Choroid plexus epithelial cell (primary cell): ENCODE results near the gene ADAT1.
"Not testable (repeated sequence)": the region's sequence is repeated elsewhere in the genome, so short reads cannot be mapped to it uniquely, and the experiment has no call there.

Source experiments
- DNase-seq: peaks from one replicate; pipeline ENCODE4 v3.0.0-alpha.2; 2010; ENCODE audit warnings: low read depth
- H3K4me3 ChIP-seq: 2 replicates; pipeline ENCODE4 v1.5.1; 2011; ENCODE audit warnings: low read depth, mild to moderate bottlenecking, control low read depth, low read length, moderate library complexity
- TF ChIP-seq, protein P1 (sequence below): conservative IDR thresholded peaks from 2 replicates; pipeline ENCODE4 v1.5.1; 2011; ENCODE audit warnings: low read depth, mild to moderate bottlenecking, control low read depth, inconsistent platforms, low read length, moderate library complexity

ADAT1 gene

DNA sequence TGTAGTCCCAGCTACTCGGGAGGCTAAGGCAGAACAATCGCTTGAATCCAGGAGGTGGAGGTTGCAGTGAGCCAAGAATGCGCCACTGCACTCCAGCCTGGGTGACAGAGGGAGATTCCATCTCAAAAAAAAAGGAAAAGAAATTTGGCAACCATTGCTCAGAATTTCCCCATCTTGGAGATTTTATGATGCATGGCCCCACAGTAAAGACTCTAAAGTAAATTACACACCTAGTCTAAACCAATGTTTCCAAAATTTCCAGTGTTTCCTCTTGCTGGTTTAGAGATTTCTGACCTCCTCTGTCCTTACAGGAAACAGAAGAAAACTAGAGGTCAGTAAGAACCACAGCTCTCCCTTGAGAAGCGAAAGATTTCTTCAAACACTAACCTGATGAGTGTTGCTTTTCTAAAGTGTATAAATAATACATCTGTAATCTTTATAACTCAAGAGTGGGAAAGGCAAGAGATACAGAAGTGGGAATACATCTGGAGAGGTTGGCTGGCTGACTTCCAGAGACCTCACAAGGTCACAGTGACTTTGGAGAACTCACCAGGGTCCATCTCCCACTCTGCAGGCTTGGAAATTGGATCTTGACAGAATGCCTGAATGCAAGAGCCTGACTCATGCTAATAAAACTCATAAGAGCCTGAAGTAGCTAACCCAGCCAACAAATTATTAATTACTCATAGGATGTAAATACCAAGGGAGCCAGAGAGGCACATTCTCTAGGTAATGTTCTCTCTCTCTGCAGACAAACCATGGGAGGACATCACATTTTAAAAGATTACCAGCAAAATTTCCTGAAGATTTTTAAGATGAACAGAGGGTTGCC is 8.8 kb downstream of the ADAT1 start:
- TF ChIP-seq, protein P1, sequence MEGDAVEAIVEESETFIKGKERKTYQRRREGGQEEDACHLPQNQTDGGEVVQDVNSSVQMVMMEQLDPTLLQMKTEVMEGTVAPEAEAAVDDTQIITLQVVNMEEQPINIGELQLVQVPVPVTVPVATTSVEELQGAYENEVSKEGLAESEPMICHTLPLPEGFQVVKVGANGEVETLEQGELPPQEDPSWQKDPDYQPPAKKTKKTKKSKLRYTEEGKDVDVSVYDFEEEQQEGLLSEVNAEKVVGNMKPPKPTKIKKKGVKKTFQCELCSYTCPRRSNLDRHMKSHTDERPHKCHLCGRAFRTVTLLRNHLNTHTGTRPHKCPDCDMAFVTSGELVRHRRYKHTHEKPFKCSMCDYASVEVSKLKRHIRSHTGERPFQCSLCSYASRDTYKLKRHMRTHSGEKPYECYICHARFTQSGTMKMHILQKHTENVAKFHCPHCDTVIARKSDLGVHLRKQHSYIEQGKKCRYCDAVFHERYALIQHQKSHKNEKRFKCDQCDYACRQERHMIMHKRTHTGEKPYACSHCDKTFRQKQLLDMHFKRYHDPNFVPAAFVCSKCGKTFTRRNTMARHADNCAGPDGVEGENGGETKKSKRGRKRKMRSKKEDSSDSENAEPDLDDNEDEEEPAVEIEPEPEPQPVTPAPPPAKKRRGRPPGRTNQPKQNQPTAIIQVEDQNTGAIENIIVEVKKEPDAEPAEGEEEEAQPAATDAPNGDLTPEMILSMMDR: no peak
- DNase-seq: peak; percentile 90
- no peak overlapping the region for H3K4me3 ChIP-seq

DNA sequence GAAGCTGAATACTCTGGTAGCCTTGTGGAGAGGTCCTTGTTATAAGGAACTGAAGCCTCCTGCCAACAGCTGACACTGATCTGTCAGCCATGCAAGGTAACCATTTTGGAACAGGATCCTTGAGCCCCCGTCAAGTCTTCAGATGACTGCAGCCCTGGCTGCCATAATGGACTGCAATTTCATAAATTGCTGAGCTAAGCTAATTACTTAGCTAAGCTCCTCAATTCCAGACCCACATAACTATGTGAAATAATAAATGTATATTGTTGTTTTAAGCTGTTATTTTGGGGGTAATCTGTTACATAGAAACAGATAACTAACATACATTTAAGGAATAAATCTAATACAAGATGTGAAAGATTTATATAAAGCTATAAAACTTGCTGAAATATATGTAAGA is 16.6 kb downstream of the ADAT1 start:
- TF ChIP-seq, protein P1: no peak
- no peak for DNase-seq

DNA sequence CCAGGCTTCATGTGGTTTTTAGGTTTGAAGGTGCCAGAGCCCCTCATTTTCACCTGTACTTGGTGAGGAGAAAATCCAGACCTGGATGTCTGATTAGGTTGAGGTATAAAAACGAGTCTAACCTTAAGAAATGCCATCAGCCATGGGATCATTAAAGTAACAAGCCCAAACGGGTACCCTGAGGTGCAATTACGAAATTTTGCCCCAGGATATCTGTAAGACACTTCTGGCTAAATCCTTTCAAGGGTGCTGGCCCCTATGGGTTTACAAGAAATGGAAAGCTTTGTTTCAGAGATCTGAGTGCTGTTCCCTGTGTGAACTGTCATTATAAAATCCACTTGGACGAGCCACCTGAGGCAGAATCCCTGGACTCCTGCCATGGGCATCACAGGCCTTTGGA is 19.8 kb downstream of the ADAT1 start:
- no peak for DNase-seq
- TF ChIP-seq, protein P1: no peak
- H3K4me3 ChIP-seq: no peak overlapping the region

More for the DNA sequence above, 16.6 kb downstream of the ADAT1 start:
- no peak overlapping the region for H3K4me3 ChIP-seq

DNA sequence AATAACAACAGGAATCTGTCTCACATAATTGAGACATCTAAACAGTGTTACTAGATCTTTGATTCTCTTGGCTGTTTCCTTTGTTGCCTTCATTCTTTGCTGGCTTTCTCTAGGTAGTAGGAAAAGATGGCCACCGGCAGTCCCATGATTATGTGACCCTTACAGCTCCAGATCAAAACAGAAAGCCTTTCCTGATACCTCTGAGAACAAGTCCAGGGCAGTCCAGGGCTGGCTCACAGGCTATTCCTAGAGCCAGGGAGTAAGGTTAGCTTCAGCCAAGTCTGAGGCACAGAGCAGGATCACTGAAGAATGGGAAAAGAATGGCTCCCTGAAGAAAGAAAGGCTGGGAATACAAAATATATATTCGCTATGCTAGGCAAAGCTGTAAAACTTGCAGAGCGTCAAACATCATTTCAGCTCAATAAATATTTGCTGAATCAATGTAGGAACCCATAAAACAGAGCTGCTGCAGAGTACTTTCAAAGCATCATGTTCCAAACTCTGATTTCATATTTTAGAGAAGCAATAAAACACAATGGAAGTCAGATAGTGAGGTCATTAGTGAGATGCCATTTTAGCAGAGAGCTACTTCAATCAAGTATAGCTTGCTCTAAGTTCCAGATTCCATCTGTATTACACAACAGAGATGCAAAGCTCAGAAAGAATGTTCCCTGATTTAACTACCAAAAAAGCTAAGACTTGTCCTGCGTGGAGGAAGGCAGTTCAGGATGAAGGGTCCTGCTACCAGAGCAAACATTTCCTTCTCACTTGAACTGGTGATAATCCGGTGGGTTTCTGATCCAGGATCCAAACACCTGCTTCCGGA is 23.4 kb downstream of the ADAT1 start:
- no peak overlapping the region for H3K4me3 ChIP-seq
- no peak for DNase-seq
- TF ChIP-seq, protein P1: no peak

DNA sequence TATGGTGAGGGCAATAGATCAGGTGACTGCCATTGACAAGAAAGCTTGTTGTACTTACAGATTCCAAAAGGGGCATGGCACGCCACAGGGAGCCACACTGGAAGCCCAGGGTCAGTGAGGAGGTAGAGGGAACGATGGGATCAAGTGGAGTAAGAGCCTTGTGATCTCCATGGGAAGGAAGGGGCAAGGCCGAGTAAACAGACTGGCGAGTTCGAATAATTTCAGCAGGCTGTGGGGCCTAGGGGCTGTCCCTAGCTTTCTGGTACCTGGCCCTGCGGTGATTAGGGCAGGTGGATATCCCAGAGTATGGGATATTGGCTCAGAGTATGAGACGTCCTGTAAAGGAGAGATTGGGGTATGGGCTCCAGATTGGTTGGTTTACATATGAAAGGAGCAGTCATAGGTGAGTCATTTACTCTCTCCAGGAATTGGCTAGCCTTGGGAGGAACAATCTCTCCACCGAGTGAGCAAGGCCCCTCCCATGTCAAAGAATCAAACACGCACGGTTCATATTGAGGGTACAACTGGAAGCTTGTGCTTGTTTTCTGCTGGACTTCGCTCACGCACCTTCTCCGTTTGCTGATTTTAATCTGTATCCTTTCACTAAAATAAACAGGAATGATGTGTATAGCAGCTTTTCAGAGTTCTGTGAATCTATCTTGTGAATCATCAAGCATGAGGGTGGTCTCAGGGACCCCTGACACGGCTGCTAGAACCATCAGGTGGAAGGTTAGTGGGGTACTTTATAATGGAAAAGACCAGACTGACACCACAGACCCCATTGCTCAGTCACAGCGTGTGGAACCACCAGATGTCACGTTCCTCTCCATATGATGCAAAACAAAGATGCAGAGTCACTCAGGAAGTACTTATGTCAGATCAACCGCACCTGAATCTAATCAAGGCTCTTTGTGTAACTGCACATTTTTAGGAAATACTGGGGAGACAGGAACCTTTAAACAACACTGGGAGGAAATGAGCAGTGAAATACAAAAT is 29.0 kb downstream of the ADAT1 start:
- peak; percentile 66 for DNase-seq

DNA sequence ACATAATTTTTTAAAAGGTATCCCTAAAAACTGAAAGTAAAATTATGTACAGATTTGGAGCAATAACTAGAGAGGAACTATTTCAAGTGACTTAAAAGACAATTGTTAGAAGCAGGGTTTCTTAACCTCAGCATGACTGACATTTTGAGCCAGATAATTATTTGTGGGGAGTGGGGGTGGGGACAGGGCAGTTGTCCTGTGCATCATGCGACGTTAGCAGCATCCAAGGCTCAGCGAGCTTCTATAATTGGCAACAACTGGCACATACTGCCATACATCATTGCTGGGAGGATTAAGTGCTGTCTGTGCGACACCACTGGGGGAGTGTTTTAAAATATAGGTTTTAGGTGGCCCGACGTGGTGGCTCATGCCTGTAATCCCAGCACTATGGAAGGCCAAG is 29.8 kb downstream of the ADAT1 start:
- no peak for DNase-seq
- TF ChIP-seq, protein P1: no peak
- no peak overlapping the region for H3K4me3 ChIP-seq

More for the DNA sequence above, 29.0 kb downstream of the ADAT1 start:
- TF ChIP-seq, protein P1: no peak
- no peak overlapping the region for H3K4me3 ChIP-seq

DNA sequence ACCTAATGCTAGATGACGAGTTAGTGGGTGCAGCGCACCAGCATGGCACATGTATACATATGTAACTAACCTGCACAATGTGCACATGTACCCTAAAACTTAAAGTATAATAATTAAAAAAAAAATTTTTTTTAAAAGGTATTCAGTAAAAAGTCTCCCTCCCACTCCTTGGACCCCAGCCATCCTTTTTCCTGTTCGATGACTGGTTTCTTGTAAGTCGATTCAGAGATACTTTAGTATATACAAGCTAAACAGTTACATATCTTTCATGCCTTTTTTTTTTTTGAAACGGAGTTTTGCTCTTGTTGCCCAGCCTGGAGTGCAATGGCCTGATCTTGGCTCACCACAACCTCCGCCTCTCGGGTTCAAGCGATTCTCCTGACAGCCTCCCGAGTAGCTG is 31.2 kb downstream of the ADAT1 start:
- peak; percentile 35 for DNase-seq
- H3K4me3 ChIP-seq: not testable (repeated sequence)
